PFSK-1 (cell line): ENCODE measurements around the gene SEZ6L.

ENCODE experiments used
- FOXP2 ChIP-seq: optimal IDR thresholded peaks from 2 replicates; pipeline ENCODE3; 2011; ENCODE audit warnings: borderline replicate concordance, control low read depth, inconsistent platforms; ENCODE audit not compliant: insufficient read depth; ENCODE audit errors: extremely low read length, extremely low read depth
- POLR2AphosphoS5 ChIP-seq: IDR thresholded peaks from 2 replicates; pipeline ENCODE4 v1.6.1; 2012; ENCODE audit warnings: low read depth, mild to moderate bottlenecking, control low read depth, low read length, moderate library complexity
- REST ChIP-seq, 2 experiments: IDR thresholded peaks; 2 replicates each; pipeline versions ENCODE4 v1.6.1 to v1.8.0; 2011 to 2012; ENCODE audit warnings: low read depth in 2 of 2, low read length in 2 of 2, control low read depth in 1 of 2, inconsistent platforms in 1 of 2, mild to moderate bottlenecking in 1 of 2, moderate library complexity in 1 of 2; ENCODE audit not compliant: insufficient read depth in 1 of 2
- SIN3A ChIP-seq: IDR thresholded peaks from 2 replicates; pipeline ENCODE4 v1.6.1; 2012; ENCODE audit warnings: mild to moderate bottlenecking, low read length, moderate library complexity, borderline replicate concordance; ENCODE audit not compliant: insufficient read depth
- TAF1 ChIP-seq: IDR thresholded peaks from 2 replicates; pipeline ENCODE4 v1.6.1; 2012; ENCODE audit warnings: low read length, control low read depth, borderline replicate concordance; ENCODE audit not compliant: insufficient read depth

The SEZ6L gene

GRCh38 chr22:26264162-26264561 is 94.9 kb downstream of the SEZ6L start:
- TF ChIP-seq FOXP2 (no peak), POLR2AphosphoS5 (no peak), TAF1 (no peak), REST (IDR thresholded peaks at IDR 0.05; ENCODE audit: insufficient read depth in 1 of 2, low read depth in 2 of 2, low read length in 2 of 2) (no peak), SIN3A (no peak)

- no peak for TF ChIP-seq POLR2AphosphoS5
- no peak for TF ChIP-seq SIN3A
- TF ChIP-seq REST (IDR thresholded peaks at IDR 0.05; ENCODE audit: insufficient read depth in 1 of 2, low read depth in 2 of 2, low read length in 2 of 2): no peak
- TF ChIP-seq FOXP2: no peak
- no peak for TF ChIP-seq TAF1
These were observed 96.0 kb downstream of the SEZ6L start for GRCh38 chr22:26265281-26265680.

- TF ChIP-seq REST (IDR thresholded peaks at IDR 0.05; ENCODE audit: insufficient read depth in 1 of 2, low read depth in 2 of 2, low read length in 2 of 2) (no peak), POLR2AphosphoS5 (no peak), FOXP2 (no peak), TAF1 (no peak), SIN3A (no peak)
These were observed 96.6 kb downstream of the SEZ6L start for GRCh38 chr22:26265909-26266308.

- no peak for TF ChIP-seq SIN3A
- no peak for TF ChIP-seq POLR2AphosphoS5
- no peak for TF ChIP-seq TAF1
- TF ChIP-seq REST (IDR thresholded peaks at IDR 0.05; ENCODE audit: insufficient read depth in 1 of 2, low read depth in 2 of 2, low read length in 2 of 2): no peak
- no peak for TF ChIP-seq FOXP2
These were observed 98.6 kb downstream of the SEZ6L start for GRCh38 chr22:26267856-26268255.

GRCh38 chr22:26269572-26269971 is 100.3 kb downstream of the SEZ6L start:
- TF ChIP-seq TAF1 (no peak), FOXP2 (no peak), SIN3A (no peak), REST (IDR thresholded peaks at IDR 0.05; ENCODE audit: insufficient read depth in 1 of 2, low read depth in 2 of 2, low read length in 2 of 2) (no peak), POLR2AphosphoS5 (no peak)
